GM12878 (cell line): Measurements from ENCODE around the gene CLEC5A. TPM values are rescaled to one million over a fixed set of nuclear protein-coding genes. Genes with fewer than 3 reads are reported as not detected.

Experiments used
- ATAC-seq: fragments of 200-7000 bp; cut with Tn5 transposase; 3 replicates; pipeline ENCODE4 v1.9.1; 2020; ENCODE audit warnings: mild to moderate bottlenecking, moderate library complexity
- BruUV-seq: library from RNA; stranded (reverse); fragments of 400-500 nt; replicated peaks from 2 replicates; lab custom pipeline; 2021; lab: Mats Ljungman, UMichigan
- CTCF ChIA-PET: fragments of 300-600 bp; sonication (Branson Sonifier 250); formaldehyde crosslinking; extraction: SDS; loops from one replicate; lab custom pipeline; 2021; ENCODE audit warnings: inconsistent platforms; lab: Yijun Ruan, JAX
- POLR2A ChIA-PET: fragments of 350-600 bp; formaldehyde crosslinking; extraction: SDS; loops from one replicate; lab custom pipeline; 2021; ENCODE audit warnings: inconsistent platforms; lab: Charles Lee
- RAD21 ChIA-PET: fragments of 300-600 bp; sonication (Branson Sonifier 250); formaldehyde crosslinking; loops from one replicate; lab custom pipeline; 2023; ENCODE audit warnings: antibody characterized with exemption; ENCODE audit not compliant: unreplicated experiment; lab: Charles Lee
- SMC1A ChIA-PET: fragments of 300-600 bp; sonication (Branson Sonifier 250); formaldehyde crosslinking; loops from one replicate; lab custom pipeline; 2023; ENCODE audit not compliant: unreplicated experiment, uncharacterized antibody; lab: Charles Lee
- DNase-seq: peaks from one replicate; pipeline ENCODE4 v3.0.0-alpha.2; 2011; ENCODE audit warnings: low read depth, low spot score
- FAIRE-seq: peaks from 3 replicates; lab custom pipeline; 2011; peaks lifted over from hg19 to GRCh38; lab: Jason Lieb, UNC
- H2AFZ ChIP-seq: 2 replicates; pipeline ENCODE4 v1.6.0; 2011; ENCODE audit warnings: low read depth, low read length, control low read depth; ENCODE audit not compliant: control insufficient read depth
- H3K27ac ChIP-seq: 2 replicates; pipeline ENCODE4 v1.5.1; 2011; ENCODE audit warnings: control low read depth; ENCODE audit not compliant: control insufficient read depth, insufficient read depth
- H3K27me3 ChIP-seq, 2 experiments: replicated peaks in 1 of 2; 2 replicates each; pipeline versions ENCODE4 v1.6.0 to v1.6.1; 2011; ENCODE audit warnings: low read length in 1 of 2; ENCODE audit not compliant: control insufficient read depth in 2 of 2, insufficient read depth in 2 of 2
- H3K36me3 ChIP-seq, 2 experiments: 2 replicates each; pipeline ENCODE4 v1.5.1; 2011; ENCODE audit warnings: low read length in 1 of 2; ENCODE audit not compliant: control insufficient read depth in 2 of 2, insufficient read depth in 2 of 2
- H3K4me1 ChIP-seq: 2 replicates; pipeline ENCODE4 v1.6.1; 2011; ENCODE audit warnings: mild to moderate bottlenecking, low read length, moderate library complexity, mixed read lengths; ENCODE audit not compliant: control insufficient read depth, insufficient read depth
- H3K4me2 ChIP-seq: 2 replicates; pipeline ENCODE4 v1.6.0; 2011; ENCODE audit warnings: control low read depth; ENCODE audit not compliant: control insufficient read depth, insufficient read depth
- H3K4me3 ChIP-seq: fragments of 200-600 bp; sonication (generic); 2 replicates; pipeline ENCODE4 v1.5.1; 2016
- H3K79me2 ChIP-seq: 2 replicates; pipeline ENCODE4 v1.6.0; 2011; ENCODE audit warnings: low read length; ENCODE audit not compliant: control insufficient read depth, insufficient read depth
- H3K9ac ChIP-seq: 2 replicates; pipeline ENCODE4 v1.8.0; 2011; ENCODE audit warnings: low read length, control low read depth, mixed read lengths; ENCODE audit not compliant: control insufficient read depth, insufficient read depth
- H3K9me3 ChIP-seq: replicated peaks from 3 replicates; pipeline ENCODE4 v1.5.1; 2011; ENCODE audit warnings: mild to moderate bottlenecking, low read length; ENCODE audit not compliant: control insufficient read depth, insufficient read depth
- H4K20me1 ChIP-seq: 2 replicates; pipeline ENCODE4 v1.6.0; 2011; ENCODE audit not compliant: control insufficient read depth, insufficient read depth
- EZH2 ChIP-seq: IDR thresholded peaks from 2 replicates; pipeline ENCODE4 v1.6.1; 2012; ENCODE audit warnings: low read depth, mild to moderate bottlenecking, control low read depth, inconsistent platforms, low read length, borderline replicate concordance; ENCODE audit not compliant: control insufficient read depth
- NR2F1 ChIP-seq: fragments of 450-650 bp; conservative IDR thresholded peaks from 2 replicates; pipeline ENCODE4 v1.6.1; 2017; ENCODE audit warnings: mild to moderate bottlenecking
- NRF1 ChIP-seq: conservative IDR thresholded peaks from 2 replicates; pipeline ENCODE4 v1.6.1; 2011; ENCODE audit warnings: mild to moderate bottlenecking, low read depth, low read length, improper control_type of control experiment
- POLR2A ChIP-seq: IDR thresholded peaks from 2 replicates; pipeline ENCODE4 v1.6.1; 2011; ENCODE audit warnings: low read depth, mild to moderate bottlenecking, low read length
- SP1 ChIP-seq: IDR thresholded peaks from one replicate; pipeline ENCODE4 v1.6.1; 2011; ENCODE audit warnings: low read depth, low read length
- ZNF384 ChIP-seq: IDR thresholded peaks from 2 replicates; pipeline ENCODE4 v1.6.1; 2012; ENCODE audit warnings: low read depth, mild to moderate bottlenecking, low read length, improper control_type of control experiment, borderline replicate concordance
- WGBS: methylation state at CpG from one replicate; pipeline ENCODE4 v1.1.6; 2016; ENCODE audit warnings: low lambda C conversion rate; ENCODE audit not compliant: insufficient replicate concordance, insufficient coverage; ENCODE audit errors: missing lambda C conversion rate; 5-methylcytosine and 5-hydroxymethylcytosine counted together
- in situ Hi-C: fragments of 300-500 bp; cut with MboI; formaldehyde crosslinking; loops from 9 replicates; pipeline ENCODE4 v1.14.3; 2018; ENCODE audit warnings: mixed read lengths
- intact Hi-C: fragments of 100-400 bp; cut with micrococcal nuclease; formaldehyde crosslinking; loops from one replicate; pipeline ENCODE4 v1.14.2; 2022; ENCODE audit not compliant: unreplicated experiment
- polyA plus RNA-seq, 11 experiments: library from polyadenylated mRNA; depleted of rRNA in 4 of 11; unstranded in 6 of 11; stranded (reverse) in 5 of 11; fragments of >200 nt; fragmentation: Nextera tagmentation in 4 of 11; fragmentation: Illumina TruSeq in 1 of 11; extraction: Ambion mirVana in 4 of 11; extraction: Trizol in 1 of 11; gene quantifications; 1 replicate in 1 of 11; 2 replicates in 10 of 11; pipeline versions ENCODE4 v1.2.1 to v1.2.3, GENCODE V29; 2011 to 2016; ENCODE audit warnings: inconsistent platforms in 2 of 11, missing spikeins in 2 of 11, low read depth in 1 of 11
- total RNA-seq, 4 experiments: library from RNA; depleted of rRNA in 3 of 4; stranded (reverse); fragments of >200 nt in 3 of 4; fragmentation: Illumina TruSeq in 1 of 4; extraction: Trizol in 1 of 4; gene quantifications; 2 replicates each; pipeline versions ENCODE4 v1.2.1 to v1.2.3, GENCODE V29; 2013 to 2021
- TF ChIP-seq, protein P1 (sequence below): fragments of 450-650 bp; formaldehyde crosslinking; IDR thresholded peaks from 2 replicates; pipeline ENCODE4 v1.5.0; 2022; ENCODE audit warnings: mild to moderate bottlenecking, missing genetic modification characterization

Gene CLEC5A
- total and polyA plus RNA-seq, 10 of the 15 experiments (the other 5 are each of a cell fraction or from before 2014, with no cell fraction given) = not detected

DNA sequence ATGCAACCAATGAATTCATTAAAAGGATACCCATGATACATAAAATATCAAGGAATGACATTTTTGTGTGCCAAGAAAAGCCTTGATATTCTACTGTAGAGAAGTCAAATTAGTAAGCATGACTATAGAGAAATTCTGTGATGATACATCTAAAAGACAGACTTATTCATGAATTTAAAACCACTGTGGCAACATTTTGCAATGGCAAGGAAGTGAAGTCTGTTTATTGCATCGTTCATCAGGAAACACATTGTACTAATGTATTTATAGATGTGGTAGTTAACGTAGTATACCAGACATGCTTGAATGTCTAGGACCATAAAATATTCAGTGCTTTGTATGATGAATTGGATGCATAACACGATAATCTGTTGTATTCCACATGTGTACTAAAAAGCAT, 9.3 kb upstream of the CLEC5A start (continued):
- TF ChIP-seq, protein P1, sequence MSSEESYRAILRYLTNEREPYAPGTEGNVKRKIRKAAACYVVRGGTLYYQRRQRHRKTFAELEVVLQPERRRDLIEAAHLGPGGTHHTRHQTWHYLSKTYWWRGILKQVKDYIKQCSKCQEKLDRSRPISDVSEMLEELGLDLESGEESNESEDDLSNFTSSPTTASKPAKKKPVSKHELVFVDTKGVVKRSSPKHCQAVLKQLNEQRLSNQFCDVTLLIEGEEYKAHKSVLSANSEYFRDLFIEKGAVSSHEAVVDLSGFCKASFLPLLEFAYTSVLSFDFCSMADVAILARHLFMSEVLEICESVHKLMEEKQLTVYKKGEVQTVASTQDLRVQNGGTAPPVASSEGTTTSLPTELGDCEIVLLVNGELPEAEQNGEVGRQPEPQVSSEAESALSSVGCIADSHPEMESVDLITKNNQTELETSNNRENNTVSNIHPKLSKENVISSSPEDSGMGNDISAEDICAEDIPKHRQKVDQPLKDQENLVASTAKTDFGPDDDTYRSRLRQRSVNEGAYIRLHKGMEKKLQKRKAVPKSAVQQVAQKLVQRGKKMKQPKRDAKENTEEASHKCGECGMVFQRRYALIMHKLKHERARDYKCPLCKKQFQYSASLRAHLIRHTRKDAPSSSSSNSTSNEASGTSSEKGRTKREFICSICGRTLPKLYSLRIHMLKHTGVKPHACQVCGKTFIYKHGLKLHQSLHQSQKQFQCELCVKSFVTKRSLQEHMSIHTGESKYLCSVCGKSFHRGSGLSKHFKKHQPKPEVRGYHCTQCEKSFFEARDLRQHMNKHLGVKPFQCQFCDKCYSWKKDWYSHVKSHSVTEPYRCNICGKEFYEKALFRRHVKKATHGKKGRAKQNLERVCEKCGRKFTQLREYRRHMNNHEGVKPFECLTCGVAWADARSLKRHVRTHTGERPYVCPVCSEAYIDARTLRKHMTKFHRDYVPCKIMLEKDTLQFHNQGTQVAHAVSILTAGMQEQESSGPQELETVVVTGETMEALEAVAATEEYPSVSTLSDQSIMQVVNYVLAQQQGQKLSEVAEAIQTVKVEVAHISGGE (CRISPR knock-in tag) = no peak
- TF ChIP-seq SP1 = no peak
- TF ChIP-seq NRF1 = no peak

DNA sequence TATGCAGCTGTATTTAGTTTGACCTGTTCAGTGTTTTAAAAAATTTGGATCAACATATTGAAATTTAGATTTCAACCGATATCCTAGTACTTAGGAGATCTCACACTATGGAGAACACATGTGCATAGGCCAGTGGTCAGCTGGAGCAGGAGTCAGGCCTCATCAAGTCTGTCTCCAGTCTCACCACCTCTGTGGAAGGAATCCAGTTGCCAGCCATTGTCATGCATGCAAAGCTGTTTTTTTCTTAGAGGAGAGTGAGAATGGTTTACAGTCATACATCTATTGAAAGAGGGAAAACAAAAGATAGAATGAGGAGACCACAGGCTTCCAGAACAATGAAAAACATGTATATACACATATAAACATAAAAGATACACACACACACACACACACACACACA, 7.6 kb upstream of the CLEC5A start:
- no peaks in the 10 kb centered on the region for H4K20me1 ChIP-seq
- POLR2A ChIA-PET = no interaction called here
- intact Hi-C loops = no loop called here
- H3K4me1 ChIP-seq = no peaks in the 10 kb centered on the region
- no peak overlapping the region for H3K4me2 ChIP-seq
- H3K4me3 ChIP-seq = no peak overlapping the region
- no peaks in the 10 kb centered on the region for H3K36me3 ChIP-seq
- no peak overlapping the region for H3K27ac ChIP-seq
- no peak for TF ChIP-seq POLR2A
- no peak for TF ChIP-seq EZH2
- TF ChIP-seq, protein P1 (CRISPR knock-in tag) = no peak
- TF ChIP-seq ZNF384 = no peak
- TF ChIP-seq NR2F1 = no peak
- TF ChIP-seq, all 136 proteins: peak for 0
- ATAC-seq = no peak
- in situ Hi-C loops = no loop called here
- Histone ChIP-seq H2AFZ (no peak overlapping the region), H3K27me3 (no peaks in the 10 kb centered on the region), H3K9ac (no peak overlapping the region), H3K9me3 (no peaks in the 10 kb centered on the region), H3K79me2 (no peaks in the 10 kb centered on the region)
- CTCF ChIA-PET = no interaction called here
- SMC1A ChIA-PET = no interaction called here
- RAD21 ChIA-PET = no interaction called here
- DNase-seq = no peak
- no peak for FAIRE-seq
- WGBS = 0% methylated on average over 1 of the region's 1 CpG
- BruUV-seq = no TSS peak
